GM12864 (cell line): ENCODE data around the gene RRP1.
A peak's percentile ranks its signal among the peaks of the same experiment; 100 is the strongest.

Experiments used
- DNase-seq: peaks from one replicate; pipeline ENCODE4 v3.0.0-alpha.2; 2011; ENCODE audit warnings: low read depth
- H3K4me3 ChIP-seq: 2 replicates; pipeline ENCODE4 v1.5.1; 2011; ENCODE audit warnings: mild to moderate bottlenecking, low read depth, low read length, control low read depth
- CTCF ChIP-seq: IDR thresholded peaks from 2 replicates; pipeline ENCODE4 v1.5.1; 2011; ENCODE audit warnings: low read depth, mild to moderate bottlenecking, moderate library complexity, low read length, control low read depth, inconsistent platforms; ENCODE audit errors: missing control alignments

The RRP1 gene

GRCh38 chr21:43789276-43790009 lies at the start of gene RRP1:
Gene RRP1 (plus strand): TSS chr21:43789577. CDS start chr21:43789630, 53 bp downstream.
- H3K4me3 ChIP-seq = peak within 1 kb of the TSS; percentile 91
- DNase-seq = no peak
- peak; percentile 92 for TF ChIP-seq CTCF

- no peak for DNase-seq
- H3K4me3 ChIP-seq = no peak overlapping the region
- no peak for TF ChIP-seq CTCF
Observed at GRCh38 chr21:43739621-43740435, 49.5 kb upstream of the RRP1 start.

GRCh38 chr21:43740497-43741156 lies 48.8 kb upstream of the RRP1 start:
- no peak for TF ChIP-seq CTCF
- no peak overlapping the region for H3K4me3 ChIP-seq
- DNase-seq = no peak

GRCh38 chr21:43741423-43742096 lies 47.8 kb upstream of the RRP1 start:
- no peak for DNase-seq
- no peak overlapping the region for H3K4me3 ChIP-seq
- TF ChIP-seq CTCF = no peak

GRCh38 chr21:43743947-43744346 lies 45.4 kb upstream of the RRP1 start:
- H3K4me3 ChIP-seq = no peak overlapping the region
- DNase-seq = no peak
- TF ChIP-seq CTCF = no peak

- H3K4me3 ChIP-seq = no peak overlapping the region
- TF ChIP-seq CTCF = no peak
- DNase-seq = no peak
Observed at GRCh38 chr21:43744725-43745124, 44.7 kb upstream of the RRP1 start.
